Pancreas (tissue), 10 donors: ENCODE measurements around the gene SLC39A11. TPM values are rescaled to one million over a fixed set of nuclear protein-coding genes. Genes with fewer than 3 reads are reported as not detected.

Experiments
- ATAC-seq, 4 donors: fragments of 200-7000 bp; cut with Tn5 transposase; one replicate each; pipeline versions ENCODE4 v1.8.0 to v1.9.1; 2020; ENCODE audit warnings: mild to moderate bottlenecking in 4 of 4, moderate library complexity in 4 of 4
- DNase-seq, 6 donors: peaks; one replicate each; pipeline ENCODE4 v3.0.0-alpha.2; 2020
- FAIRE-seq: peaks from 2 replicates; lab custom pipeline; 2012; peaks lifted over from hg19 to GRCh38; lab: Jason Lieb, UNC
- H3K27ac ChIP-seq, 4 donors: fragments of 200-600 bp; sonication (generic); 1 replicate in 3 of 4; 2 replicates in 1 of 4; pipeline versions ENCODE4 v1.5.0 to v1.8.0; 2020
- H3K27me3 ChIP-seq, 4 donors: fragments of 200-600 bp; one replicate each; pipeline ENCODE4 v1.8.0; 2021
- H3K36me3 ChIP-seq, 3 donors: fragments of 200-600 bp; sonication (generic) in 1 of 3; one replicate each; pipeline versions ENCODE4 v1.5.0 to v1.8.0; 2020 to 2021
- H3K4me1 ChIP-seq, 3 donors: fragments of 200-600 bp; one replicate each; pipeline ENCODE4 v1.8.0; 2021
- H3K4me3 ChIP-seq, 4 donors: fragments of 200-600 bp; sonication (generic) in 2 of 4; one replicate each; pipeline versions ENCODE4 v1.5.0 to v1.8.0; 2020 to 2021
- H3K9me3 ChIP-seq, 4 donors: fragments of 200-600 bp; one replicate each; pipeline ENCODE4 v1.8.0; 2021
- WGBS, 2 donors: extraction: QIAGEN DNeasy Blood & Tissue Kit; methylation state at CpG; one replicate each; pipeline ENCODE4 v1.1.7; 2013; 5-methylcytosine and 5-hydroxymethylcytosine counted together
- intact Hi-C, 3 donors: fragments of 100-400 bp; cut with DNase I; formaldehyde crosslinking; loops; one replicate each; pipeline versions ENCODE4 v1.11.1 to v1.14.2; 2022
- polyA plus RNA-seq, 2 donors: library from polyadenylated mRNA; stranded (reverse); fragments of 200-250 nt; gene quantifications; one replicate each; pipeline ENCODE4 v1.2.3, GENCODE V29; 2013
- total RNA-seq, 6 donors: library from RNA; stranded (reverse); fragmentation: NEBNext Ultra II Directional in 4 of 6; extraction: Animal tissue kit (Norgen Biotek cat#: 25700) in 4 of 6; gene quantifications; one replicate each; pipeline versions ENCODE4 v1.2.1 to v1.2.4, GENCODE V29; 2021 to 2023
- TF ChIP-seq, protein P1 (sequence below), 4 donors: fragments of 200-600 bp; sonication (generic) in 3 of 4; IDR thresholded peaks; one replicate each; pipeline versions ENCODE4 v1.5.0 to v1.8.0; 2021; ENCODE audit warnings: antibody characterized with exemption in 4 of 4
- donor health status: healthy with polysubstance abuse.
- donor health status: DM: no; HTN: no; CAD: no; lungs with moderate emphysema.
- donor health status: DM: no; HTN: no; CAD: no.
- donor health status: control.
- donor health status: control.
- donor health status: Bipolar disorder and iron deficiency.
- donor health status: DM: yes; HTN: yes; CAD: no.
- donor health status: DM: no; HTN: no; CAD: no.
- donor health status: DM: no; HTN: no; CAD: no.
- donor health status: DM: yes; HTN: yes; CAD: no.

Gene SLC39A11
- total and polyA plus RNA-seq, 8 donors = 7.9 to 32.9 (median 19.9) TPM

DNA sequence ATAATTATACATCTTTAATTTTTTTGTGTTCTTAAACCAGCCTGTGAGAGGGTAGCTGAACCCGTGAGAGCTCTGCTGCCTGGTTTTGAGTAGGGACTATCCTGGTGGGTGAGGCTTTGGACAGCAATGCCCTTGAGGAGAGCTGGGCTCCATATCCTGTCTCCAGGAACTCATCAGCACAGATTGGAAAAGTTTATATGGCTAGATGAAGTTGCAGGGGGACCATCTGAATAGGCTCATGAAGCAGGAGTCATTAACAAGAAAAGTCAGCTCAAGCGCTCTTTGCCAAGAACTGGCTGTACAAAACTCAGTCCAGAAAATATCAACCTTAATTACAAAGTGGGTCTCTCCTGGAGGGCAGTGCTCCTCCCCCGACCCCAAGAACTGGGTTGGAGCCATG, 38.5 kb upstream of the SLC39A11 start:
- TF ChIP-seq, protein P1, sequence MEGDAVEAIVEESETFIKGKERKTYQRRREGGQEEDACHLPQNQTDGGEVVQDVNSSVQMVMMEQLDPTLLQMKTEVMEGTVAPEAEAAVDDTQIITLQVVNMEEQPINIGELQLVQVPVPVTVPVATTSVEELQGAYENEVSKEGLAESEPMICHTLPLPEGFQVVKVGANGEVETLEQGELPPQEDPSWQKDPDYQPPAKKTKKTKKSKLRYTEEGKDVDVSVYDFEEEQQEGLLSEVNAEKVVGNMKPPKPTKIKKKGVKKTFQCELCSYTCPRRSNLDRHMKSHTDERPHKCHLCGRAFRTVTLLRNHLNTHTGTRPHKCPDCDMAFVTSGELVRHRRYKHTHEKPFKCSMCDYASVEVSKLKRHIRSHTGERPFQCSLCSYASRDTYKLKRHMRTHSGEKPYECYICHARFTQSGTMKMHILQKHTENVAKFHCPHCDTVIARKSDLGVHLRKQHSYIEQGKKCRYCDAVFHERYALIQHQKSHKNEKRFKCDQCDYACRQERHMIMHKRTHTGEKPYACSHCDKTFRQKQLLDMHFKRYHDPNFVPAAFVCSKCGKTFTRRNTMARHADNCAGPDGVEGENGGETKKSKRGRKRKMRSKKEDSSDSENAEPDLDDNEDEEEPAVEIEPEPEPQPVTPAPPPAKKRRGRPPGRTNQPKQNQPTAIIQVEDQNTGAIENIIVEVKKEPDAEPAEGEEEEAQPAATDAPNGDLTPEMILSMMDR (IDR thresholded peaks at IDR 0.05) = no peak
- FAIRE-seq (no peak), DNase-seq (no peak), ATAC-seq (no peak)
- Histone ChIP-seq H3K4me3 (no peak overlapping the region), H3K9me3 (no peaks in the 10 kb centered on the region), H3K27me3 (no peaks in the 10 kb centered on the region), H3K36me3 (no peaks in the 10 kb centered on the region), H3K27ac (no peak overlapping the region), H3K4me1 (no peaks in the 10 kb centered on the region)
- 85 to 90% methylated on average over 3 of the region's 3 CpGs for WGBS, 2 donors
- intact Hi-C loops = no loop called here

- ATAC-seq = no peak
- DNase-seq = no peak
These were observed 36.0 kb upstream of the SLC39A11 start for GRCh38 chr17:73128496-73128895.

GRCh38 chr17:73126716-73127473, 34.4 kb upstream of the SLC39A11 start:
- intact Hi-C loops = no loop called here
- Histone ChIP-seq H3K36me3 (no peaks in the 10 kb centered on the region), H3K27me3 (no peaks in the 10 kb centered on the region), H3K9me3 (no peaks in the 10 kb centered on the region), H3K4me3 (no peak overlapping the region), H3K27ac (no peak overlapping the region), H3K4me1 (no peaks in the 10 kb centered on the region)
- FAIRE-seq (no peak), ATAC-seq (no peak), DNase-seq (no peak)
- WGBS, 2 donors = 80% methylated on average over 8 of the region's 8 CpGs
- TF ChIP-seq, protein P1 (IDR thresholded peaks at IDR 0.05) = no peak

More at GRCh38 chr17:73128496-73128895, 36.0 kb upstream of the SLC39A11 start:
- no peak overlapping the region for H3K27ac ChIP-seq
- TF ChIP-seq, protein P1 (IDR thresholded peaks at IDR 0.05) = no peak
- no peaks in the 10 kb centered on the region for H3K27me3 ChIP-seq
- intact Hi-C loops = no loop called here
- no peaks in the 10 kb centered on the region for H3K4me1 ChIP-seq
- H3K9me3 ChIP-seq = no peaks in the 10 kb centered on the region
- no peak for FAIRE-seq
- no peak overlapping the region for H3K4me3 ChIP-seq
- 51 to 76% methylated on average over 3 of the region's 3 CpGs for WGBS, 2 donors
- no peaks in the 10 kb centered on the region for H3K36me3 ChIP-seq

- intact Hi-C loops = no loop called here
- H3K27ac ChIP-seq = no peak overlapping the region
- 86 to 87% methylated on average over 7 of the region's 7 CpGs for WGBS, 2 donors
These were observed 31.3 kb upstream of the SLC39A11 start for GRCh38 chr17:73123606-73124320.

More at GRCh38 chr17:73123606-73124320, 31.3 kb upstream of the SLC39A11 start:
- ATAC-seq = no peak
- no peak for DNase-seq
- Histone ChIP-seq H3K36me3 (no peaks in the 10 kb centered on the region), H3K9me3 (no peaks in the 10 kb centered on the region), H3K4me3 (no peak overlapping the region), H3K27me3 (no peaks in the 10 kb centered on the region), H3K4me1 (no peaks in the 10 kb centered on the region)
- TF ChIP-seq, protein P1 (IDR thresholded peaks at IDR 0.05) = no peak
- FAIRE-seq = no peak
